Spleen (tissue), 7 donors: ENCODE data around the gene RHOJ.

ENCODE experiments used
- POLR2AphosphoS5 ChIP-seq, 3 donors: sonication (generic); formaldehyde crosslinking; IDR thresholded peaks; one replicate each; pipeline ENCODE4 v1.5.1; 2017; ENCODE audit warnings: antibody characterized with exemption in 3 of 3
- TF ChIP-seq, protein P1 (sequence below), 11 experiments: fragments of 200-600 bp in 7 of 11; fragments of 450-650 bp in 4 of 11; sonication (generic) in 4 of 11; IDR thresholded peaks in 8 of 11; conservative IDR thresholded peaks in 3 of 11; 1 replicate in 7 of 11; 2 replicates in 4 of 11; pipeline versions ENCODE4 v1.4.0 to v1.8.0; 2016 to 2021; ENCODE audit warnings: antibody characterized with exemption in 11 of 11, inconsistent platforms in 4 of 11, mild to moderate bottlenecking in 1 of 11
- donor health status: DM: no; HTN: no; CAD: no; lungs with moderate emphysema.
- donor health status: DM: no; HTN: no; CAD: no.
- donor health status: DM: no; HTN: no; CAD: no.

DNA sequence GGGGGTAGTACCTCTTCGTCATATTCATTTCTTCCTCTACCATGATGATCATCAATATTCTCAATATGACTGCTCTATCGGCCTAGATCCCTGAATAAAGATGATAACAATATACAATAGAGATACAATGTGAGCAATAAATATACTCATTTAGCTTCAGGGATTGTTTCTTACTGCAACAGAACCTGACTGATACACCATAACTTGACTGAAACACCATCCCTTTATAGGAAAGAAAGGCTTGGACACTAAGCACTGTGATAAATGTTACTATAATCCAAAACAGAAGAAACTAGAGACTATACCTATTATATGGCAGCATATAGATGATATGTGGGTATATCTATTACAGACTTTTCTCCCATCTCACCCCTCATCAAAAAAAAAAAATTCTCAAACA lies 1.2 kb upstream of the RHOJ start:
- TF ChIP-seq, protein P1, sequence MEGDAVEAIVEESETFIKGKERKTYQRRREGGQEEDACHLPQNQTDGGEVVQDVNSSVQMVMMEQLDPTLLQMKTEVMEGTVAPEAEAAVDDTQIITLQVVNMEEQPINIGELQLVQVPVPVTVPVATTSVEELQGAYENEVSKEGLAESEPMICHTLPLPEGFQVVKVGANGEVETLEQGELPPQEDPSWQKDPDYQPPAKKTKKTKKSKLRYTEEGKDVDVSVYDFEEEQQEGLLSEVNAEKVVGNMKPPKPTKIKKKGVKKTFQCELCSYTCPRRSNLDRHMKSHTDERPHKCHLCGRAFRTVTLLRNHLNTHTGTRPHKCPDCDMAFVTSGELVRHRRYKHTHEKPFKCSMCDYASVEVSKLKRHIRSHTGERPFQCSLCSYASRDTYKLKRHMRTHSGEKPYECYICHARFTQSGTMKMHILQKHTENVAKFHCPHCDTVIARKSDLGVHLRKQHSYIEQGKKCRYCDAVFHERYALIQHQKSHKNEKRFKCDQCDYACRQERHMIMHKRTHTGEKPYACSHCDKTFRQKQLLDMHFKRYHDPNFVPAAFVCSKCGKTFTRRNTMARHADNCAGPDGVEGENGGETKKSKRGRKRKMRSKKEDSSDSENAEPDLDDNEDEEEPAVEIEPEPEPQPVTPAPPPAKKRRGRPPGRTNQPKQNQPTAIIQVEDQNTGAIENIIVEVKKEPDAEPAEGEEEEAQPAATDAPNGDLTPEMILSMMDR (IDR thresholded peaks at IDR 0.05 in 8 of 11, conservative IDR thresholded peaks at IDR 0.05 in 3 of 11) = no peak
- TF ChIP-seq POLR2AphosphoS5 (IDR thresholded peaks at IDR 0.05) = no peak
